Measurements from ENCODE around the gene HEBP1. TPM values are rescaled to one million over a fixed set of nuclear protein-coding genes. Genes with fewer than 3 reads are reported as not detected.

The HEBP1 gene
- total RNA-seq, 1 experiment from 2014 or later = 22.2 TPM

- DNase-seq = no peak
- Mint-ChIP-seq H3K27ac (no peak overlapping the region), H3K4me3 (no peak overlapping the region), H3K4me1 (no peaks in the 10 kb centered on the region), H3K9me3 (no peaks in the 10 kb centered on the region), H3K36me3 (ENCODE audit: insufficient read depth in 1 of 3, low read depth in 3 of 3) (peaks cover 0 to 10% (median 0%) of the 10 kb centered on the region in 3 experiments; a peak in 2 of 7 replicates), H3K27me3 (ENCODE audit: low read depth) (peaks cover 2% of the 10 kb centered on the region; the same call in 1 of the 2 replicates)
- H4K5ac ChIP-seq (ENCODE audit: insufficient read length, low read depth, low read length) = no peak overlapping the region
- no peak overlapping the region for H4K91ac ChIP-seq (ENCODE audit: insufficient read length, low read depth, low read length)
- no peak overlapping the region for H3K4me2 ChIP-seq (ENCODE audit: insufficient read depth, insufficient read length, low read length)
- H3K27me3 ChIP-seq (ENCODE audit: insufficient read depth, low read length) = no peaks in the 10 kb centered on the region
- no peak overlapping the region for H2AK5ac ChIP-seq (ENCODE audit: insufficient read length, low read length)
- H2BK12ac ChIP-seq (ENCODE audit: insufficient read length, low read depth, low read length) = no peak overlapping the region
- H3K23me2 ChIP-seq (ENCODE audit: insufficient read length, low read depth, low read length, poor library complexity, severe bottlenecking) = no peaks in the 10 kb centered on the region
- H3K79me1 ChIP-seq (ENCODE audit: insufficient read depth, low read depth, low read length, poor library complexity, severe bottlenecking) = no peaks in the 10 kb centered on the region
- H3K9me3 ChIP-seq (ENCODE audit: control insufficient read depth, low read depth, low read length) = no peaks in the 10 kb centered on the region
- H3K18ac ChIP-seq (ENCODE audit: insufficient read length, low read depth, low read length) = no peak overlapping the region
- no peak overlapping the region for H2AFZ ChIP-seq (ENCODE audit: low read length)
- H2BK15ac ChIP-seq (ENCODE audit: low read depth, low read length) = no peak overlapping the region
- no peak overlapping the region for H2BK5ac ChIP-seq (ENCODE audit: insufficient read length, low read length)
- no peak overlapping the region for H3K56ac ChIP-seq (ENCODE audit: insufficient read length, low read depth, low read length)
- H2BK120ac ChIP-seq (ENCODE audit: low read depth, low read length, poor library complexity, severe bottlenecking) = no peak overlapping the region
- H3T11ph ChIP-seq (ENCODE audit: low read length) = no peak overlapping the region
- no peak overlapping the region for H3K9ac ChIP-seq (ENCODE audit: extremely low read depth, insufficient read length, low read length)
- no peak overlapping the region for H2BK20ac ChIP-seq (ENCODE audit: low read depth, low read length, poor library complexity, severe bottlenecking)
- no peak overlapping the region for H3K4ac ChIP-seq (ENCODE audit: low read depth, low read length)
- H3K79me2 ChIP-seq (ENCODE audit: insufficient read depth, low read length) = no peaks in the 10 kb centered on the region
- TF ChIP-seq CTCF (conservative IDR thresholded peaks at IDR 0.05) = no peak
- H4K20me1 ChIP-seq (ENCODE audit: control insufficient read depth, insufficient read depth, insufficient read length) = no peaks in the 10 kb centered on the region
- no peaks in the 10 kb centered on the region for H3K4me1 ChIP-seq (ENCODE audit: insufficient read depth, low read length)
- WGBS (ENCODE audit: extremely low coverage, insufficient read length, low lambda C conversion rate) = no CpG with 5 or more reads among the region's 7 CpGs
- H3K27ac ChIP-seq (ENCODE audit: insufficient read length, low read depth, low read length) = no peak overlapping the region
- no peak overlapping the region for H3K14ac ChIP-seq (ENCODE audit: insufficient read depth, low read length)
- no peak overlapping the region for H4K8ac ChIP-seq (replicated peaks; ENCODE audit: insufficient read length, low read depth, low read length)
- no peak overlapping the region for H3K23ac ChIP-seq (ENCODE audit: insufficient read length, low read depth, low read length)
Measured at GRCh38 chr12:12946686-12947355, 53.2 kb downstream of the HEBP1 start.

All from H9 (cell line).